LNCaP clone FGC (cell line): Measurements from ENCODE around the gene MRM3.

Source experiments
- DNase-seq: peaks from one replicate; pipeline ENCODE4 v3.0.0-alpha.2; 2011; ENCODE audit warnings: low read depth
- H3K4me3 ChIP-seq: 2 replicates; pipeline ENCODE4 v1.5.1; 2011; ENCODE audit warnings: mild to moderate bottlenecking, low read depth, low read length, control low read depth
- CTCF ChIP-seq: IDR thresholded peaks from 2 replicates; pipeline ENCODE4 v1.5.1; 2012; ENCODE audit warnings: mild to moderate bottlenecking; ENCODE audit not compliant: control insufficient read depth, insufficient read depth; ENCODE audit errors: extremely low read depth

Gene MRM3

DNA sequence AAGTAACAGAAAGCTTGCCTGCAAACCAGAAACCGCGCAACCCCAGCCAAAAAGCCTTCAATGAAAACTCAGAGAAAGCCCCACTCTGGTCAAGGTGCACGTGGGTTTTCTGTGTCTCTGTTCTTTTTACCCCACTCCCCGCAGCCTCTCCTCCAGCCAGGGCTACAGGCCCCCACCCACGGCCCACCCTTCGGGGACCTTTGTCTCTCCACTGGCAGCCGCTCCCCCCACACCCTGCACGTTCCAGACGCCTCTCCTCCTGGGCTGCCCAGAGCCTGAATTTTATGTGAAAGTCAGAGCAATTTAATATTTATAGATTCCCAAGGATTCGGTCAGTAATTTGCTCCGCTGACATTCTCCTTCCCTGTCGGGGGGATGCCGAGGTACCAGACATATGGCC is 24.2 kb downstream of the MRM3 start:
- H3K4me3 ChIP-seq: no peak overlapping the region
- TF ChIP-seq CTCF: no peak
- DNase-seq: no peak

DNA sequence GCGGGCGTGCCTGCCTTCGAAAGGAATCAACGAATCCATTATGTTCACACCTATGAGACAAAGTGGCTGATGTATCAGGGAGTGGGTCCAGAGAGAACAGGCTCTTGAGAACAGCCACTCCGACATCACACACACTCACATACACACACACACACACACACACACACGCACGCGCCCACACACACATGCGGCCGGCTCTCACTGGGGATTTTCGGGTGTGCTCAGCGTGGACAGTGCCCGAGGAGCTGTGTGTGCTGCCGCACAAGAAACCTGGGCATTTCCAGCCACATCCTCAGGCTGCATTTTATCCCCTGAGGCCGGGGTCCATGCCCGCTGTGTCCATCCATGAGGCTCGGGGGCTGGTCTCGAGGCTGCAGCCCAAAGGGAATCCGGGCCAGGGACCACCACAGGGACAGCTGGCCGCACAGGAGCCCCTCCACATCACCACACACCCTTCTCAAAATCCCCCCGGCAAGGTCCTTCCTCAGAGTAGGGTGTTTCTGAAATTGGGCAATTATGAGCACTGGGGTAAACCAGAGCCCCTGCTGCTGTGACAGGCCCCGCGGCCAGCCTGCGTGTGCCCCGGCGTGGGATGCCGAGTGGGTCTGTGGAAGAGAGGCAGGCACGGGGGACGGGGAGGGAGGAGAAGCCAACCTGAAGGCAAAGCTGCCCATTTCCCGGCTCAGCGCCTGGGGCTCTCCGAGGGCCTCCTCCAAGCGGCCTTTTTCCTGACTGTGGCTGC is 24.8 kb downstream of the MRM3 start:
- H3K4me3 ChIP-seq: no peak overlapping the region
- no peak for DNase-seq
- TF ChIP-seq CTCF: no peak

GRCh38 chr17:807523-808294 is 25.6 kb downstream of the MRM3 start:
- H3K4me3 ChIP-seq: no peak overlapping the region
- no peak for DNase-seq
- no peak for TF ChIP-seq CTCF

GRCh38 chr17:811051-811784 is 29.1 kb downstream of the MRM3 start:
- TF ChIP-seq CTCF: no peak
- H3K4me3 ChIP-seq: no peak overlapping the region
- no peak for DNase-seq

GRCh38 chr17:812638-813204 is 30.6 kb downstream of the MRM3 start:
- TF ChIP-seq CTCF: no peak
- H3K4me3 ChIP-seq: no peak overlapping the region
- DNase-seq: no peak

DNA sequence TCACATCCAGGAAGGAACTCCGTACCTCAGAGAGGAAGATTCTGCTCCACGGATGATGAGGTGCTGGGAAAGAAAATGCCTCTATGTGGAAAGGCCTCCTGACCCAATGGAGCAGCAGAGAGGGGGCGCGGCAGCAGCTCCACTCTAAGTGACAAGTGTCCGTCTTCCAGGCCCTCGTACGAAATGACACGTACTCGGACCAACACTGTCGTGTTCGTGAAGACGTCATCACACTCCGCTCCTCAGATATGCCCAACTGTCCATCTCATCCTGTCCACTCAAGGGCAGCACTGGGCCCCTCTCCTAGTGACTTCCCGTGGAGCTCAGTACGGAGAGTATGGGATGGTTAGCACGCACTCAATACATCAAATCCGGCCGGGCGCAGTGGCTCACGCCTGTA is 32.2 kb downstream of the MRM3 start:
- DNase-seq: no peak
- no peak overlapping the region for H3K4me3 ChIP-seq
- no peak for TF ChIP-seq CTCF
